Thyroid gland (tissue), 4 donors: ENCODE measurements around the gene PPIA. TPM values are rescaled to one million over a fixed set of nuclear protein-coding genes. Genes with fewer than 3 reads are reported as not detected.

Experiments used
- DNase-seq, 2 donors: peaks; one replicate each; pipeline ENCODE4 v3.0.0-alpha.2; 2019
- H3K27ac ChIP-seq, 3 donors: fragments of 200-600 bp; sonication (generic); 1 replicate in 2 of 3; 2 replicates in 1 of 3; pipeline ENCODE4 v1.5.1; 2016 to 2019; ENCODE audit warnings: mild to moderate bottlenecking in 1 of 3, moderate library complexity in 1 of 3
- H3K27me3 ChIP-seq: fragments of 200-600 bp; sonication (generic); one replicate; pipeline ENCODE4 v1.5.1; 2019
- H3K36me3 ChIP-seq, 2 donors: fragments of 200-600 bp; sonication (generic); one replicate each; pipeline ENCODE4 v1.5.1; 2016 to 2019
- H3K4me1 ChIP-seq, 2 donors: fragments of 200-600 bp; sonication (generic); one replicate each; pipeline ENCODE4 v1.5.1; 2017 to 2019
- H3K4me3 ChIP-seq, 3 donors: fragments of 200-600 bp; sonication (generic); replicated peaks in 1 of 3; 1 replicate in 2 of 3; 2 replicates in 1 of 3; pipeline ENCODE4 v1.5.1; 2016; ENCODE audit warnings: mild to moderate bottlenecking in 1 of 3
- H3K9me3 ChIP-seq: fragments of 200-600 bp; sonication (generic); one replicate; pipeline ENCODE4 v1.5.1; 2017
- POLR2A ChIP-seq, 2 donors: fragments of 450-650 bp; IDR thresholded peaks; one replicate each; pipeline ENCODE4 v1.6.1; 2017; ENCODE audit warnings: antibody characterized with exemption in 2 of 2, mild to moderate bottlenecking in 2 of 2, moderate library complexity in 1 of 2
- WGBS, 2 donors: methylation state at CpG; one replicate each; pipeline ENCODE4 v1.1.5; 2017; 5-methylcytosine and 5-hydroxymethylcytosine counted together
- intact Hi-C: fragments of 100-400 bp; cut with DNase I; formaldehyde crosslinking; loops from one replicate; pipeline ENCODE4 v1.15.1; 2023
- total RNA-seq, 4 donors: library from RNA; depleted of rRNA; stranded (reverse); fragments of >200 nt; gene quantifications; one replicate each; pipeline ENCODE4 v1.2.3, GENCODE V29; 2016
- TF ChIP-seq, protein P1 (sequence below), 6 experiments: fragments of 200-600 bp in 3 of 6; fragments of 450-650 bp in 3 of 6; sonication (generic) in 3 of 6; IDR thresholded peaks; one replicate each; pipeline ENCODE4 v1.5.1; 2016 to 2019; ENCODE audit warnings: antibody characterized with exemption in 6 of 6, mild to moderate bottlenecking in 2 of 6, inconsistent platforms in 1 of 6, moderate library complexity in 1 of 6

PPIA gene
- total RNA-seq, 4 donors from 2014 or later = 1,021 to 2,051 (median 1,545) TPM

DNA sequence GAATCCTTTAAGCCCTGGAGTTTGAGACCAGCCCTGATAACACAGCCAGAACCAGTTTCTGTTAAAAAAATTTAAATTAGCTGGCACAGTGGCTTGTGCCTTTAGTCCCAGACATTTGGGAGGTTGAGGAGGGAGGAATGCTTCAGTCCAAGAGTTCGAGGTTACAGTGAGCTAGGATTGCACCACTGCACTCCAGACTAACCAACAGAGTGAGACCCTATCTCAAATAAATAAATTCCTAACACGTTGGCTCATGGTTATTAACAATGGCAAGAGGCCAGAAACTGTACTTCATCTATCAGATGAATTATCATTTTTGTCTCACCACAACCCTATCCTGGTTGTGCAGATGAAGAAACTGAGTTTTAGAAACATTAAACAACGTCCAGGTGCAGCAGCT is 2.1 kb upstream of the PPIA start:
- no peak for TF ChIP-seq POLR2A (IDR thresholded peaks at IDR 0.05)
- TF ChIP-seq, protein P1, sequence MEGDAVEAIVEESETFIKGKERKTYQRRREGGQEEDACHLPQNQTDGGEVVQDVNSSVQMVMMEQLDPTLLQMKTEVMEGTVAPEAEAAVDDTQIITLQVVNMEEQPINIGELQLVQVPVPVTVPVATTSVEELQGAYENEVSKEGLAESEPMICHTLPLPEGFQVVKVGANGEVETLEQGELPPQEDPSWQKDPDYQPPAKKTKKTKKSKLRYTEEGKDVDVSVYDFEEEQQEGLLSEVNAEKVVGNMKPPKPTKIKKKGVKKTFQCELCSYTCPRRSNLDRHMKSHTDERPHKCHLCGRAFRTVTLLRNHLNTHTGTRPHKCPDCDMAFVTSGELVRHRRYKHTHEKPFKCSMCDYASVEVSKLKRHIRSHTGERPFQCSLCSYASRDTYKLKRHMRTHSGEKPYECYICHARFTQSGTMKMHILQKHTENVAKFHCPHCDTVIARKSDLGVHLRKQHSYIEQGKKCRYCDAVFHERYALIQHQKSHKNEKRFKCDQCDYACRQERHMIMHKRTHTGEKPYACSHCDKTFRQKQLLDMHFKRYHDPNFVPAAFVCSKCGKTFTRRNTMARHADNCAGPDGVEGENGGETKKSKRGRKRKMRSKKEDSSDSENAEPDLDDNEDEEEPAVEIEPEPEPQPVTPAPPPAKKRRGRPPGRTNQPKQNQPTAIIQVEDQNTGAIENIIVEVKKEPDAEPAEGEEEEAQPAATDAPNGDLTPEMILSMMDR (IDR thresholded peaks at IDR 0.05) = no peak
- no peak for DNase-seq
- no peaks in the 10 kb centered on the region for H3K27me3 ChIP-seq
- peaks cover under 1% of the 10 kb centered on the region in 2 donors for H3K36me3 ChIP-seq
- H3K27ac ChIP-seq = no peak overlapping the region
- WGBS, 2 donors = 59 to 67% methylated on average over 3 of the region's 3 CpGs
- no peaks in the 10 kb centered on the region for H3K9me3 ChIP-seq
- H3K4me3 ChIP-seq = no peak overlapping the region
- peaks cover 15 to 27% of the 10 kb centered on the region in 2 donors for H3K4me1 ChIP-seq
- intact Hi-C loops = no loop called here

DNA sequence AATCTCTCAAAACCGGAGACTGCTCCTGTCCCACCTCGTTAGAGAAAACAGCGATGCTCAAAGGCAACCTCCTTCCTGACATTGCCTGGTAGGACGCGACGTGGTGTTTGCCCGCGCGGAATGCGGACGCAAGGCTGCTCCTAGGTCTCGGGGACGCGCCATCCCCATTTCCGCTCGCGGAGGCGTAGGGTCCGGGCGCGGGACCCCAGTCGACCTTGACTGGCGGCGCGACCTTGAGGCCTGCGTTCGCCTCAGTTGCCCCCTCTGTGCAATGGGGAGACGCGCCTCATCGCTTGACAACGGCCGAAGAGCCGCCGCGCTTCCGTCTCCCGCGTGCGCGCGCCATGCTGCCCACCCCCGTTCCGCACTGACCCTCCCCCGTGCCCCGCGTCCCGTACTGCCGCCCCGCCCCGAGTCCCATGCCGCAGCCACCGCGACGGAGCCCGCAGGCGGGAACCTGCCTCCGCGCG is 412 bp upstream of the PPIA start:
- intact Hi-C loops = loop anchor here (5.0 kb wide), 1 partner anchor 49 kb away; the partner anchor contains the start of gene ZMIZ2
- Histone ChIP-seq H3K4me1 (peaks cover 15 to 30% of the 10 kb centered on the region in 2 donors), H3K27me3 (no peaks in the 10 kb centered on the region), H3K9me3 (no peaks in the 10 kb centered on the region), H3K27ac (peak overlapping the region; percentile 97 to 100 (median 100)), H3K36me3 (peaks cover 13 to 17% of the 10 kb centered on the region in 2 donors), H3K4me3 (peak overlapping the region; percentile 27 to 92 (median 27))
- peak; percentile 72 for DNase-seq
- TF ChIP-seq, protein P1 (IDR thresholded peaks at IDR 0.05) = peak in 1 of 6 experiments; percentile 5
- TF ChIP-seq POLR2A (IDR thresholded peaks at IDR 0.05) = no peak
- WGBS, 2 donors = 1% methylated on average over 14 to 26 of the region's 59 CpGs

DNA sequence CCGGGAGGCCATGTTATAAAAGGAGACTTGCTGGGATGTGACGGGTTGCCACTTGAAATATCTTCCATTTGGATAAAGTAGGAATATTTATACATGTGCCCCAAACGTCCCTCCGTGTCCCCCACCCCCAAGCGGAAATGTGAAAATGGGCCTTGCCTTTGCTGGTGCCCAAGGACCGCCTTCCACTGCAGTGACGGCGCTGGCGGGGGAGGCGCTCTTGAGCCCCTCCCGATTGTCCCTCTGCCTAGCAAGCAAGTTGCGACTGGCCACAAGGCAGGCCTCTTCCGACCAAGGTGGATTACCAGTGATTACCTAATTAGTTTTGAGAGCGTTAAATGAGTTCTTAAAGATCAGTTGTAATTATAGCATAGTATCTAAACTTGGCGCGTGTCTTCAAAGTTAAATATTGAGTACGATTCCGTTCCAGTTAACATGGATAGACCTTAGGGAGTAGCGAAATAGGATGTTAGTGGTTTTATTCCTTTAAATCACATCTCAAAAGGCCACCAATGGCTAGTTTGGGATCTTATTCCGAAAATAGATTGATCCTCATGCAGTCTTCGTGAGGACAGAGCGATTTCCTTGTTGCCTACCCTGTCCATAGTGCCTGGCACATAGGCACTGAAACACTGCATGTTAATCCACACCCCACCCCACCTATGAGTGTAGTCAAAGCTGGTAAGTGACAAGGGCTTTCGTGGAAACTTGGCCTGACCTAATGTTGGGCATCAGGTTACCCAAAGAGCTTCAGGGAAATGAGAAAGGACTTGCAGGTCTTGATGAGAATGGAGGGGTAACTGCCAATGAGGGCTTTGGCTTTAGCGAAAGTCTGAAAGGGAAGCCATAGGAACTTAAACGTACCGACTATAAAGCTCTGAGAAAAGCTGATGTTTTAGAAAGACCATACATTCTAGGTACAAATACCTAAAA is 1.1 kb downstream of the PPIA start:
- Histone ChIP-seq H3K9me3 (no peaks in the 10 kb centered on the region), H3K27me3 (no peaks in the 10 kb centered on the region), H3K4me3 (peak overlapping the region; percentile 27 to 92 (median 27)), H3K36me3 (peaks cover 26 to 32% of the 10 kb centered on the region in 2 donors), H3K4me1 (peaks cover 15 to 30% of the 10 kb centered on the region in 2 donors), H3K27ac (peak overlapping the region; percentile 97 to 100 (median 100))
- intact Hi-C loops = loop anchor here (5.0 kb wide), 1 partner anchor 50 kb away; the partner anchor contains the start of gene ZMIZ2
- WGBS, 2 donors = 4 to 5% methylated on average over 22 to 23 of the region's 26 CpGs
- peak; percentile 92 for DNase-seq
- TF ChIP-seq, protein P1 (IDR thresholded peaks at IDR 0.05) = peak in 4 of 6 experiments; percentile 11 to 27 (median 22)
- peak in 1 of 2 donors; percentile 63 for TF ChIP-seq POLR2A (IDR thresholded peaks at IDR 0.05)

DNA sequence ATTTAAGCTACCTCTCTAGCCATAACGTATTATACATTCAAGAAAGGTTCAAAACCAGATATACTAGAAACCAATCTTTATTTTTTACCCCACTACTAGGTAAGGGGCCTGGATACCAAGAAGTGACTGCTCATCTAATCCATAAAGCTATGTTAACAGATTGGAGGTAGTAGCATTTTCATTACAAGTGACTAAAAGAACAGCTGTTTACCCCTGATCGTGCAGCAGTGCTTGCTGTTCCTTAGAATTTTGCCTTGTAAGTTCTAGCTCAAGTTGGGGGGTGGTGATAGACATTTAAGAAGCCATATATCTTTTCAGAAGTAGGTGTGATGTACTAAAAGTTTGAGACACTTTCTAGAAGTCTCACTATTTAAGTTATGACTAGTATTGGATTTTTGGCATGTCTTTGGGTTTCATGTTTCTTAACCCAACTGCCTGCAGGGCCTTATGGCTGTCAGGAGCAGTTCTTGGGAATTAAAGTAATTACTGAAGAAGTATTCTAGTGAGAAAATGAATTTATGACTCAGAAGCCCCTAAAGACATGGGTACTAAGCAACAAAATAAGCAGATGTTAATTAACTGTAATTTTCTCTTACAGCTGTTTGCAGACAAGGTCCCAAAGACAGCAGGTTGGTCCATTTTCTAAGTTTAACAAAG is 2.3 kb downstream of the PPIA start:
- WGBS, 2 donors = 22 to 31% methylated on average over 2 of the region's 2 CpGs
- peaks cover 15 to 24% of the 10 kb centered on the region in 2 donors for H3K4me1 ChIP-seq
- TF ChIP-seq, protein P1 (IDR thresholded peaks at IDR 0.05) = no peak
- TF ChIP-seq POLR2A (IDR thresholded peaks at IDR 0.05) = no peak
- H3K36me3 ChIP-seq = peaks cover 37 to 44% of the 10 kb centered on the region in 2 donors
- no peaks in the 10 kb centered on the region for H3K27me3 ChIP-seq
- peak overlapping the region in 1 of 3 donors; percentile 97 for H3K27ac ChIP-seq
- no peaks in the 10 kb centered on the region for H3K9me3 ChIP-seq
- no peak for DNase-seq
- H3K4me3 ChIP-seq = peak overlapping the region in 1 of 3 donors; percentile 92
- intact Hi-C loops = loop anchor here (5.0 kb wide), 1 partner anchor 51 kb away; the partner anchor contains the start of gene ZMIZ2
